Trophoblast cell (in vitro differentiated cells and primary cell): Measurements from ENCODE around the gene FOCAD.
A peak's percentile ranks its signal among the peaks of the same experiment; 100 is the strongest.

Experiments
- DNase-seq, 2 donors: peaks; one replicate each; pipeline ENCODE4 v3.0.0-alpha.2; 2016
- H2AFZ ChIP-seq: 2 replicates; pipeline ENCODE4 v1.6.1; 2013; ENCODE audit warnings: low read length, moderate library complexity, mild to moderate bottlenecking; ENCODE audit not compliant: insufficient read depth, poor library complexity
- H2AK5ac ChIP-seq: 2 replicates; pipeline ENCODE4 v1.6.1; 2013; ENCODE audit warnings: mild to moderate bottlenecking, low read length
- H2BK120ac ChIP-seq: 2 replicates; pipeline ENCODE4 v1.6.1; 2013; ENCODE audit warnings: low read length, mild to moderate bottlenecking, moderate library complexity; ENCODE audit not compliant: insufficient read depth, poor library complexity
- H2BK12ac ChIP-seq: 2 replicates; pipeline ENCODE4 v1.6.1; 2013; ENCODE audit warnings: mild to moderate bottlenecking, low read length, moderate library complexity
- H2BK5ac ChIP-seq: 2 replicates; pipeline ENCODE4 v1.6.1; 2013; ENCODE audit warnings: low read length, low read depth, moderate library complexity, mild to moderate bottlenecking; ENCODE audit not compliant: poor library complexity
- H3K14ac ChIP-seq: 2 replicates; pipeline ENCODE4 v1.6.1; 2013; ENCODE audit warnings: mild to moderate bottlenecking, low read length
- H3K18ac ChIP-seq: 2 replicates; pipeline ENCODE4 v1.6.1; 2013; ENCODE audit warnings: mild to moderate bottlenecking, low read length
- H3K23ac ChIP-seq: 2 replicates; pipeline ENCODE4 v1.6.1; 2013; ENCODE audit warnings: low read length
- H3K27ac ChIP-seq: 2 replicates; pipeline ENCODE4 v1.5.1; 2013; ENCODE audit warnings: low read depth, mild to moderate bottlenecking, inconsistent platforms, low read length, moderate library complexity
- H3K27me3 ChIP-seq: 2 replicates; pipeline ENCODE4 v1.6.1; 2013; ENCODE audit warnings: inconsistent platforms, mild to moderate bottlenecking, low read length, moderate library complexity; ENCODE audit not compliant: insufficient read depth
- H3K36me3 ChIP-seq, 2 experiments: 1 replicate in 1 of 2; 2 replicates in 1 of 2; pipeline ENCODE4 v1.6.1; 2013; ENCODE audit warnings: low read length in 2 of 2, mild to moderate bottlenecking in 2 of 2, moderate library complexity in 1 of 2; ENCODE audit not compliant: insufficient read depth in 2 of 2, control insufficient read depth in 1 of 2
- H3K4ac ChIP-seq: 2 replicates; pipeline ENCODE4 v1.6.1; 2013; ENCODE audit warnings: low read depth, mild to moderate bottlenecking, low read length, moderate library complexity
- H3K4me1 ChIP-seq, 2 experiments: 1 replicate in 1 of 2; 2 replicates in 1 of 2; pipeline ENCODE4 v1.6.1; 2013; ENCODE audit warnings: low read length in 2 of 2, mild to moderate bottlenecking in 2 of 2, moderate library complexity in 1 of 2; ENCODE audit not compliant: insufficient read depth in 2 of 2, control insufficient read depth in 1 of 2
- H3K4me2 ChIP-seq: 2 replicates; pipeline ENCODE4 v1.6.1; 2013; ENCODE audit warnings: inconsistent platforms, mild to moderate bottlenecking, low read length, moderate library complexity
- H3K4me3 ChIP-seq: 2 replicates; pipeline ENCODE4 v1.5.1; 2013; ENCODE audit warnings: mild to moderate bottlenecking, low read depth, low read length, inconsistent platforms
- H3K79me1 ChIP-seq: one replicate; pipeline ENCODE4 v1.6.1; 2013; ENCODE audit warnings: low read length
- H3K79me2 ChIP-seq: 2 replicates; pipeline ENCODE4 v1.6.1; 2013; ENCODE audit warnings: low read length, mild to moderate bottlenecking; ENCODE audit not compliant: control insufficient read depth, insufficient read depth, poor library complexity
- H3K9ac ChIP-seq: 2 replicates; pipeline ENCODE4 v1.6.1; 2013; ENCODE audit warnings: mild to moderate bottlenecking, low read length
- H3K9me3 ChIP-seq: 2 replicates; pipeline ENCODE4 v1.6.1; 2013; ENCODE audit warnings: low read depth, mild to moderate bottlenecking, control low read depth, inconsistent platforms, low read length; ENCODE audit not compliant: insufficient read depth
- H4K12ac ChIP-seq: 2 replicates; pipeline ENCODE4 v1.6.1; 2013; ENCODE audit warnings: low read depth, mild to moderate bottlenecking, low read length, moderate library complexity
- H4K8ac ChIP-seq: 2 replicates; pipeline ENCODE4 v1.6.1; 2013; ENCODE audit warnings: low read depth, mild to moderate bottlenecking, low read length, moderate library complexity
- H4K91ac ChIP-seq: one replicate; pipeline ENCODE4 v1.6.1; 2013; ENCODE audit warnings: low read depth, mild to moderate bottlenecking, low read length, moderate library complexity
- WGBS: extraction: QIAGEN DNeasy Blood & Tissue Kit; methylation state at CpG from one replicate; pipeline ENCODE4 v1.1.7; 2013; ENCODE audit warnings: missing lambda C conversion rate; ENCODE audit not compliant: insufficient read length, insufficient coverage; ENCODE audit errors: extremely low coverage; 5-methylcytosine and 5-hydroxymethylcytosine counted together

The FOCAD gene

GRCh38 chr9:20940447-20941173 is 256.6 kb downstream of the FOCAD start:
- H2BK120ac ChIP-seq = no peak overlapping the region
- no peaks in the 10 kb centered on the region for H3K36me3 ChIP-seq
- no peak overlapping the region for H2BK5ac ChIP-seq
- no peak for DNase-seq
- no peaks in the 10 kb centered on the region for H3K79me2 ChIP-seq
- no peak overlapping the region for H2AFZ ChIP-seq
- no peak overlapping the region for H3K4me3 ChIP-seq
- no peak overlapping the region for H3K23ac ChIP-seq
- no peak overlapping the region for H3K18ac ChIP-seq
- no peak overlapping the region for H3K27ac ChIP-seq
- no peak overlapping the region for H4K8ac ChIP-seq
- no peaks in the 10 kb centered on the region for H3K79me1 ChIP-seq
- no peaks in the 10 kb centered on the region for H3K4me1 ChIP-seq
- WGBS = no CpG with 5 or more reads among the region's 3 CpGs
- H3K27me3 ChIP-seq = no peaks in the 10 kb centered on the region
- no peak overlapping the region for H4K12ac ChIP-seq
- no peak overlapping the region for H3K4me2 ChIP-seq
- no peak overlapping the region for H3K9ac ChIP-seq
- H3K4ac ChIP-seq = no peak overlapping the region
- no peak overlapping the region for H2AK5ac ChIP-seq
- no peaks in the 10 kb centered on the region for H3K9me3 ChIP-seq
- H3K14ac ChIP-seq = no peak overlapping the region
- no peak overlapping the region for H2BK12ac ChIP-seq
- H4K91ac ChIP-seq = no peak overlapping the region

- Histone ChIP-seq H4K8ac (no peak overlapping the region), H3K4me2 (no peak overlapping the region), H2BK120ac (no peak overlapping the region), H3K79me2 (no peaks in the 10 kb centered on the region), H3K79me1 (no peaks in the 10 kb centered on the region), H3K4me1 (no peaks in the 10 kb centered on the region), H3K4ac (no peak overlapping the region), H3K27me3 (no peaks in the 10 kb centered on the region), H2AFZ (no peak overlapping the region), H4K91ac (no peak overlapping the region), H3K9me3 (no peaks in the 10 kb centered on the region), H2BK12ac (no peak overlapping the region), H3K18ac (no peak overlapping the region), H2BK5ac (no peak overlapping the region), H3K4me3 (no peak overlapping the region), H4K12ac (no peak overlapping the region), H3K36me3 (no peaks in the 10 kb centered on the region), H3K27ac (no peak overlapping the region), H3K23ac (no peak overlapping the region), H3K14ac (no peak overlapping the region), H3K9ac (no peak overlapping the region), H2AK5ac (no peak overlapping the region)
- peak; percentile 37 to 90 for DNase-seq
- no CpG with 5 or more reads among the region's 7 CpGs for WGBS
These were observed 257.2 kb downstream of the FOCAD start for GRCh38 chr9:20941174-20941690.

DNA sequence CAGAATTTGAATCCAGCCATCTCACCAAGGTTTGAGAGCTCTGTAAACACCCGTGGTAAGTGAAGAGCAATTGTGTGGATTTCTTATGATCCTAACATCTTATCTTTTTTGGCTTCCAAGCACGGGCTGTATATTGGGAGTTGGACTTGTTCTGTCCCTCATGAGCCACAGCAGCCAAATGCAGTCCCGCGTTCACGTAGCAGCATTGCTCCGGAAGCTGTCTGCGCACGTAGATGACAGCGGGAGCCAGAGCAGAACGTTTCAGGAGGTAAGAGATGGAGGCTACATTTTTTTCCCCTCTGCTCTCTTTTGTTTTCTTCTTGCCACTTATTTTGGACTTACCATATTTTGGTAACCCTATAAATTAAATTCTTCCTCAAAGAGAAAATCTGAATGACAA is 260.4 kb downstream of the FOCAD start:
- DNase-seq = no peak
- Histone ChIP-seq H3K4ac (no peak overlapping the region), H4K12ac (no peak overlapping the region), H3K36me3 (no peaks in the 10 kb centered on the region), H3K27ac (no peak overlapping the region), H2BK5ac (no peak overlapping the region), H3K18ac (no peak overlapping the region), H2AK5ac (no peak overlapping the region), H3K23ac (no peak overlapping the region), H3K79me2 (no peaks in the 10 kb centered on the region), H2BK120ac (no peak overlapping the region), H3K4me2 (no peak overlapping the region), H3K4me3 (no peak overlapping the region), H2BK12ac (no peak overlapping the region), H3K4me1 (no peaks in the 10 kb centered on the region), H4K91ac (no peak overlapping the region), H3K9ac (no peak overlapping the region), H2AFZ (no peak overlapping the region), H3K9me3 (no peaks in the 10 kb centered on the region), H3K14ac (no peak overlapping the region), H3K79me1 (no peaks in the 10 kb centered on the region), H4K8ac (no peak overlapping the region), H3K27me3 (no peaks in the 10 kb centered on the region)
- no CpG with 5 or more reads among the region's 10 CpGs for WGBS

DNA sequence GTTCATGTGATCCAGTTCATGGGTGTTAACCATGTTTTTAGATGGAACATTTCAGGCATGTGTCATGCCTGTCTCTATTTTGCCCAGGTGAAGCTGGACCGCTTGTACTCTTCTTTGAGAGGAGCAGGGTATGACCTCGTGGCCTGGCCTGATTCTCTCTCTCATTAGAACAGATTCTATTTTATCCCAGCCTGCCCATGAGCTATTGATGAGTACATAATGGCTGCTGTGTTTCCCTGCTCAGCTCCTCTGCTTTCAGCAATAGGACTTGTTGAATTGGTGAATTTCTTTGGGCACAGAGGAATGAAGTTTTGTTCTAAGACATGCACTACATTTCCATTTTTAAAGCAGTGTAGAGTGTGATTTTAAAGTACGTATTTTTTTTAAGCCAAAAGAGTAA is 261.2 kb downstream of the FOCAD start:
- Histone ChIP-seq H4K91ac (no peak overlapping the region), H2BK5ac (no peak overlapping the region), H2AK5ac (no peak overlapping the region), H3K4me3 (no peak overlapping the region), H3K79me1 (no peaks in the 10 kb centered on the region), H3K4ac (no peak overlapping the region), H2BK12ac (no peak overlapping the region), H3K18ac (no peak overlapping the region), H3K36me3 (no peaks in the 10 kb centered on the region), H4K12ac (no peak overlapping the region), H3K79me2 (no peaks in the 10 kb centered on the region), H2BK120ac (no peak overlapping the region), H3K27me3 (no peaks in the 10 kb centered on the region), H2AFZ (no peak overlapping the region), H3K9ac (no peak overlapping the region), H3K23ac (no peak overlapping the region), H3K4me1 (no peaks in the 10 kb centered on the region), H3K4me2 (no peak overlapping the region), H3K27ac (no peak overlapping the region), H3K9me3 (no peaks in the 10 kb centered on the region), H3K14ac (no peak overlapping the region), H4K8ac (no peak overlapping the region)
- no CpG with 5 or more reads among the region's 3 CpGs for WGBS
- DNase-seq = no peak
